ENCODE data around the gene GSS.
A peak's percentile ranks its signal among the peaks of the same experiment; 100 is the strongest.

The GSS gene

GRCh38 chr20:34977365-34978091 is 21.9 kb upstream of the GSS start:
- no peak for DNase-seq

GRCh38 chr20:34976286-34976685 is 20.7 kb upstream of the GSS start:
- DNase-seq: no peak

GRCh38 chr20:34974246-34974645 is 18.6 kb upstream of the GSS start:
- DNase-seq: no peak

- no peak for DNase-seq
These were observed 16.1 kb upstream of the GSS start for GRCh38 chr20:34971561-34972235.

- DNase-seq: no peak
These were observed 15.4 kb upstream of the GSS start for GRCh38 chr20:34970846-34971560.

GRCh38 chr20:34970193-34970840 is 14.7 kb upstream of the GSS start:
- no peak for DNase-seq

- DNase-seq: no peak
These were observed 12.6 kb upstream of the GSS start for GRCh38 chr20:34968042-34968775.

GRCh38 chr20:34967421-34967820 is 11.8 kb upstream of the GSS start:
- DNase-seq: no peak

GRCh38 chr20:34965051-34965450 is 9.4 kb upstream of the GSS start:
- no peak for DNase-seq

GRCh38 chr20:34964486-34964885 is 8.9 kb upstream of the GSS start:
- no peak for DNase-seq

- no peak for DNase-seq
These were observed 1.3 kb upstream of the GSS start for GRCh38 chr20:34956751-34957472.

- no peak for DNase-seq
These were observed 444 bp upstream of the GSS start for GRCh38 chr20:34956041-34956458.

- DNase-seq: peak; percentile 77 to 88
These were observed 739 bp downstream of the GSS start for GRCh38 chr20:34954904-34955230.

- no peak for DNase-seq
These were observed 1.6 kb downstream of the GSS start for GRCh38 chr20:34953960-34954359.

GRCh38 chr20:34952671-34953070 is 2.9 kb downstream of the GSS start:
- DNase-seq: no peak

- DNase-seq: no peak
These were observed 4.0 kb downstream of the GSS start for GRCh38 chr20:34951652-34952051.

GRCh38 chr20:34951252-34951651 is 4.4 kb downstream of the GSS start:
- DNase-seq: no peak

- DNase-seq: no peak
These were observed 6.5 kb downstream of the GSS start for GRCh38 chr20:34949120-34949519.

- peak; percentile 41 to 65 for DNase-seq
These were observed 7.6 kb downstream of the GSS start for GRCh38 chr20:34948030-34948429.

GRCh38 chr20:34947336-34947735 is 8.3 kb downstream of the GSS start:
- DNase-seq: no peak

- no peak for DNase-seq
These were observed 8.9 kb downstream of the GSS start for GRCh38 chr20:34946661-34947060.
